Mesangial cell (primary cell): ENCODE data around the gene SLC16A10. TPM values are rescaled to one million over a fixed set of nuclear protein-coding genes. Genes with fewer than 3 reads are reported as not detected.

Experiments used
- total RNA-seq: library from RNA; depleted of rRNA; stranded (reverse); fragments of >200 nt; gene quantifications from 2 replicates; pipeline ENCODE4 v1.2.3, GENCODE V29; 2015

Gene SLC16A10, protein sequence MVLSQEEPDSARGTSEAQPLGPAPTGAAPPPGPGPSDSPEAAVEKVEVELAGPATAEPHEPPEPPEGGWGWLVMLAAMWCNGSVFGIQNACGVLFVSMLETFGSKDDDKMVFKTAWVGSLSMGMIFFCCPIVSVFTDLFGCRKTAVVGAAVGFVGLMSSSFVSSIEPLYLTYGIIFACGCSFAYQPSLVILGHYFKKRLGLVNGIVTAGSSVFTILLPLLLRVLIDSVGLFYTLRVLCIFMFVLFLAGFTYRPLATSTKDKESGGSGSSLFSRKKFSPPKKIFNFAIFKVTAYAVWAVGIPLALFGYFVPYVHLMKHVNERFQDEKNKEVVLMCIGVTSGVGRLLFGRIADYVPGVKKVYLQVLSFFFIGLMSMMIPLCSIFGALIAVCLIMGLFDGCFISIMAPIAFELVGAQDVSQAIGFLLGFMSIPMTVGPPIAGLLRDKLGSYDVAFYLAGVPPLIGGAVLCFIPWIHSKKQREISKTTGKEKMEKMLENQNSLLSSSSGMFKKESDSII
- 1.9 and 2.8 TPM in 2 replicates for total RNA-seq

DNA sequence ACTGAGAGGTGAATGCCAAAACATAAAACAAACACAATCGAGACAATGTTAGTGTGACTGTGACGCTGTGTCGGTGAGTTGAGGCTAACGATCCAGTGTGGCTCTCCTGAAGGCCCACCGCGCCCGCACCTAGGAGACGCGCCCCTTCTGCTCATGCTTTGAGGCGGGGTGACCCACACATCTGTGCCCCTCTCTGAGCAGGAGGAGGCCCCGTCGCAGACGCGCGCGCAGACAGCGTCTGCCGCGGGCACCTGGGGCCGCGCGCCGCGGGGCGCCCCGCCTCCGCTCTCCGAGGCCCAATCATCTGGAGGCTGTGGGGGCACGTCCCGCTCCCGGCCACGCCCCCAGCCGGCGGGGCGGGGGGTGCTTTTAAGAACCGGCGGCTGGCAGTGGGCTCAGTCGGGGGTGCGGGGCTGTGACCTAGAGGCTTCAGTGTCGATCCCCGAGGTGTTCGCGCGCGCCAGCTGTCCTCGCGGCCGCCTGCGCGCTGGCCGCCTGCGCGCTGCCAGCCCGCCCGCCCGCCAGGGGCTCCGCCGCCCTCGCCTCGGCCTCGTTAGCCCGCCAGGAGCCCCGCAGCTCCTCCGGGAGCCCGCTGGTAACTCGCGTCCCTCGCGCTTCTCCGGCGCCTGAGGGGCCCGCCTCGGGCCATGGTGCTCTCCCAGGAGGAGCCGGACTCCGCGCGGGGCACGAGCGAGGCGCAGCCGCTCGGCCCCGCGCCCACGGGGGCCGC is at the start of gene SLC16A10:
TSS of gene SLC16A10 (plus strand) at position 398 of the 730 bp plus-strand sequence. CDS start at position 648, 250 bp downstream.

Other genes with a start within 250 kb of the SLC16A10 start
- gene AMD1, start 212.7 kb upstream of the SLC16A10 start, total RNA-seq = 20.5 and 51.8 TPM in 2 replicates
- gene GTF3C6, start 128.8 kb upstream of the SLC16A10 start, total RNA-seq = 22.7 and 31.3 TPM in 2 replicates
- 13.6 and 22.3 TPM in 2 replicates for gene RPF2, start 105.5 kb upstream of the SLC16A10 start, total RNA-seq